HepG2 (cell line): Measurements from ENCODE around the gene DUS2. TPM values are rescaled to one million over a fixed set of nuclear protein-coding genes. Genes with fewer than 3 reads are reported as not detected.
A peak's percentile ranks its signal among the peaks of the same experiment; 100 is the strongest.

ENCODE experiments used
- ATAC-seq: fragments of 200-7000 bp; cut with Tn5 transposase; 3 replicates; pipeline ENCODE4 v1.9.1; 2020; ENCODE audit warnings: mild to moderate bottlenecking, moderate library complexity
- BruUV-seq: library from RNA; stranded (reverse); fragments of 400-500 nt; replicated peaks from 2 replicates; lab custom pipeline; 2021; lab: Mats Ljungman, UMichigan
- CTCF ChIA-PET: fragments of 300-600 bp; formaldehyde crosslinking; extraction: SDS; loops from one replicate; lab custom pipeline; 2021; ENCODE audit warnings: low total read pairs, inconsistent platforms, low intra/inter-chr PET ratio; lab: Yijun Ruan, JAX
- POLR2A ChIA-PET: fragments of 350-600 bp; sonication (Branson Sonifier 250); formaldehyde crosslinking; loops from one replicate; lab custom pipeline; 2020; ENCODE audit warnings: antibody characterized with exemption, inconsistent platforms; lab: Yijun Ruan, JAX
- DNase-seq: peaks from one replicate; pipeline ENCODE4 v3.0.0-alpha.2; 2015; ENCODE audit warnings: low spot score
- FAIRE-seq: peaks from 3 replicates; lab custom pipeline; 2011; peaks lifted over from hg19 to GRCh38; lab: Jason Lieb, UNC
- H2AFZ ChIP-seq: one replicate; pipeline ENCODE4 v1.6.1; 2011; ENCODE audit warnings: low read length, inconsistent platforms
- H3K27ac ChIP-seq: fragments of 300-600 bp; 3 replicates; pipeline ENCODE4 v1.8.0; 2011; ENCODE audit warnings: mixed run types, mild to moderate bottlenecking, mixed read lengths, low read length, inconsistent platforms; ENCODE audit not compliant: insufficient read depth; ENCODE audit errors: extremely low read length
- H3K27me3 ChIP-seq, 2 experiments: fragments of 200-600 bp in 1 of 2; 2 replicates in 1 of 2; 3 replicates in 1 of 2; pipeline versions ENCODE4 v1.6.0 to v1.8.0; 2011; ENCODE audit warnings: low read length in 2 of 2, mild to moderate bottlenecking in 2 of 2, moderate library complexity in 2 of 2, inconsistent platforms in 1 of 2; ENCODE audit not compliant: insufficient read depth in 2 of 2, control insufficient read depth in 1 of 2
- H3K36me3 ChIP-seq, 2 experiments: fragments of 200-600 bp in 1 of 2; replicated peaks in 1 of 2; 2 replicates in 1 of 2; 3 replicates in 1 of 2; pipeline versions ENCODE4 v1.5.1 to v1.8.0; 2011; ENCODE audit warnings: low read length in 2 of 2, inconsistent platforms in 1 of 2; ENCODE audit not compliant: insufficient read depth in 2 of 2, control insufficient read depth in 1 of 2
- H3K4me1 ChIP-seq: 2 replicates; pipeline ENCODE4 v1.5.1; 2012; ENCODE audit warnings: low read length, inconsistent platforms; ENCODE audit not compliant: insufficient read depth
- H3K4me2 ChIP-seq: 2 replicates; pipeline ENCODE4 v1.6.0; 2011; ENCODE audit warnings: low read depth, low read length, inconsistent platforms
- H3K4me3 ChIP-seq, 3 experiments: fragments of 200-600 bp in 1 of 3; sonication (generic), shearing (Covaris generic) in 1 of 3; replicated peaks in 1 of 3; 2 replicates each; pipeline ENCODE4 v1.5.1; 2011 to 2016; ENCODE audit warnings: low read length in 3 of 3, inconsistent platforms in 2 of 3, low read depth in 2 of 3, mild to moderate bottlenecking in 2 of 3, control low read depth in 1 of 3, mixed read lengths in 1 of 3; ENCODE audit not compliant: insufficient read depth in 1 of 3
- H3K79me2 ChIP-seq: one replicate; pipeline ENCODE4 v1.6.1; 2011; ENCODE audit warnings: low read length, inconsistent platforms; ENCODE audit not compliant: insufficient read depth
- H3K9ac ChIP-seq: 2 replicates; pipeline ENCODE4 v1.6.0; 2011; ENCODE audit warnings: mild to moderate bottlenecking, low read depth, low read length, inconsistent platforms; ENCODE audit not compliant: insufficient read depth
- H3K9me3 ChIP-seq: 2 replicates; pipeline ENCODE4 v1.5.1; 2012; ENCODE audit warnings: mild to moderate bottlenecking, low read length
- H4K20me1 ChIP-seq: 2 replicates; pipeline ENCODE4 v1.6.0; 2011; ENCODE audit warnings: inconsistent platforms, mild to moderate bottlenecking, low read length, moderate library complexity; ENCODE audit not compliant: insufficient read depth
- ATAD3A ChIP-seq: sonication (generic); formaldehyde crosslinking; IDR thresholded peaks from 2 replicates; pipeline ENCODE4 v1.4.0; 2020; ENCODE audit warnings: missing genetic modification reagents
- KLF6 ChIP-seq: IDR thresholded peaks from 2 replicates; pipeline ENCODE4 v1.8.0; 2016; ENCODE audit warnings: missing biosample characterization, missing genetic modification reagents
- RARG ChIP-seq: sonication (generic); formaldehyde crosslinking; IDR thresholded peaks from 2 replicates; pipeline ENCODE4 v1.4.0; 2020; ENCODE audit warnings: low read depth, mild to moderate bottlenecking, missing genetic modification reagents
- ZBTB7B ChIP-seq: sonication (generic); formaldehyde crosslinking; IDR thresholded peaks from 2 replicates; pipeline ENCODE4 v1.4.0; 2020; ENCODE audit warnings: missing genetic modification reagents
- ZFY ChIP-seq: sonication (generic); formaldehyde crosslinking; IDR thresholded peaks from 2 replicates; pipeline ENCODE4 v1.4.0; 2020; ENCODE audit warnings: missing genetic modification reagents
- ZNF34 ChIP-seq: sonication (generic); formaldehyde crosslinking; IDR thresholded peaks from 2 replicates; pipeline ENCODE4 v1.4.0; 2020; ENCODE audit warnings: mild to moderate bottlenecking, missing genetic modification reagents, borderline replicate concordance
- ZNF354B ChIP-seq: sonication (generic); formaldehyde crosslinking; IDR thresholded peaks from 2 replicates; pipeline ENCODE4 v1.8.0; 2022; ENCODE audit warnings: mild to moderate bottlenecking, missing genetic modification reagents
- ZNF580 ChIP-seq: IDR thresholded peaks from 2 replicates; pipeline ENCODE4 v1.6.1; 2016; ENCODE audit warnings: low read depth, borderline replicate concordance
- WGBS: methylation state at CpG from one replicate; pipeline ENCODE4 v1.1.6; 2017; ENCODE audit warnings: low lambda C conversion rate; 5-methylcytosine and 5-hydroxymethylcytosine counted together
- in situ Hi-C: cut with HindIII; loops from 2 replicates; pipeline ENCODE4 v1.10.0; 2017; ENCODE audit warnings: low pct_unique_long_range_greater_than_20kb; ENCODE audit not compliant: extremely low pct_ligation_motif_present
- intact Hi-C: fragments of 100-400 bp; cut with micrococcal nuclease; formaldehyde crosslinking; loops from one replicate; pipeline ENCODE4 v1.10.0; 2022; ENCODE audit not compliant: unreplicated experiment
- polyA plus RNA-seq, 8 experiments: library from polyadenylated mRNA; depleted of rRNA in 3 of 8; stranded (reverse) in 7 of 8; unstranded in 1 of 8; fragments of >200 nt; fragmentation: Illumina TruSeq in 4 of 8; extraction: Trizol in 4 of 8; gene quantifications; 2 replicates each; pipeline versions ENCODE4 v1.2.1 to v1.2.3, GENCODE V29; 2011 to 2016; ENCODE audit warnings: low read depth in 4 of 8, missing spikeins in 1 of 8, mixed read lengths in 1 of 8; ENCODE audit not compliant: insufficient read depth in 1 of 8
- total RNA-seq, 5 experiments: library from RNA; depleted of rRNA; stranded (reverse); fragments of >200 nt; fragmentation: Illumina TruSeq; extraction: Trizol; gene quantifications; 2 replicates each; pipeline ENCODE4 v1.2.3, GENCODE V29; 2016; ENCODE audit warnings: low read depth in 1 of 5
- TF ChIP-seq, protein P1 (sequence below): IDR thresholded peaks from 2 replicates; pipeline ENCODE4 v1.6.1; 2018; ENCODE audit warnings: missing genetic modification reagents, mild to moderate bottlenecking, missing compliant biosample characterization
- TF ChIP-seq, protein P2 (sequence below): sonication (generic); formaldehyde crosslinking; IDR thresholded peaks from 2 replicates; pipeline ENCODE4 v1.5.0; 2020; ENCODE audit warnings: missing genetic modification reagents
- TF ChIP-seq, protein P3 (sequence below): sonication (generic); formaldehyde crosslinking; IDR thresholded peaks from 2 replicates; pipeline ENCODE4 v1.4.0; 2020; ENCODE audit warnings: missing genetic modification reagents

The DUS2 gene
- total and polyA plus RNA-seq, 2 of the 13 experiments (the other 11 are each of a cell fraction or from before 2014, with no cell fraction given), result 17.8 to 25.1 TPM

- TF ChIP-seq, protein P1, sequence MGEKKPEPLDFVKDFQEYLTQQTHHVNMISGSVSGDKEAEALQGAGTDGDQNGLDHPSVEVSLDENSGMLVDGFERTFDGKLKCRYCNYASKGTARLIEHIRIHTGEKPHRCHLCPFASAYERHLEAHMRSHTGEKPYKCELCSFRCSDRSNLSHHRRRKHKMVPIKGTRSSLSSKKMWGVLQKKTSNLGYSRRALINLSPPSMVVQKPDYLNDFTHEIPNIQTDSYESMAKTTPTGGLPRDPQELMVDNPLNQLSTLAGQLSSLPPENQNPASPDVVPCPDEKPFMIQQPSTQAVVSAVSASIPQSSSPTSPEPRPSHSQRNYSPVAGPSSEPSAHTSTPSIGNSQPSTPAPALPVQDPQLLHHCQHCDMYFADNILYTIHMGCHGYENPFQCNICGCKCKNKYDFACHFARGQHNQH, result peak; percentile 63; the same call in 1 of the 2 replicates
- TF ChIP-seq ZNF580 (peak; percentile 58; the same call in 1 of the 2 replicates), KLF6 (peak; percentile 74; the same call in 1 of the 2 replicates)
Measured at GRCh38 chr16:67998779-67999688, 24.1 kb upstream of the DUS2 start, which contains the start of gene DPEP2 (continued).

- no peaks in the 10 kb centered on the region for H3K79me2 ChIP-seq
- WGBS, result 75% methylated on average over 2 of the region's 2 CpGs
- H3K4me3 ChIP-seq, result no peak overlapping the region
- BruUV-seq, result no TSS peak
- H3K4me2 ChIP-seq, result peak overlapping the region; percentile 16; the same call in 1 of the 2 replicates
- peak; percentile 12 for ATAC-seq
- H4K20me1 ChIP-seq, result no peaks in the 10 kb centered on the region
- intact Hi-C loops, result no loop called here
- CTCF ChIA-PET, result no interaction called here
- FAIRE-seq, result no peak
- no peaks in the 10 kb centered on the region for H3K9me3 ChIP-seq
- in situ Hi-C loops, result no loop called here
- H2AFZ ChIP-seq, result no peak overlapping the region
- DNase-seq, result no peak
- peaks cover 40% of the 10 kb centered on the region for H3K4me1 ChIP-seq
- no peak overlapping the region for H3K9ac ChIP-seq
- H3K27me3 ChIP-seq, result no peaks in the 10 kb centered on the region
- TF ChIP-seq RARG (no peak), ZFY (0 out of 2 replicates have a peak, but pooled peaks have one; percentile 20), ZNF34 (CRISPR knock-in tag) (no peak), ZNF354B (0 out of 2 replicates have a peak, but pooled peaks have one; percentile 44), ZBTB7B (no peak), ATAD3A (CRISPR knock-in tag) (no peak)
- TF ChIP-seq, protein P2, sequence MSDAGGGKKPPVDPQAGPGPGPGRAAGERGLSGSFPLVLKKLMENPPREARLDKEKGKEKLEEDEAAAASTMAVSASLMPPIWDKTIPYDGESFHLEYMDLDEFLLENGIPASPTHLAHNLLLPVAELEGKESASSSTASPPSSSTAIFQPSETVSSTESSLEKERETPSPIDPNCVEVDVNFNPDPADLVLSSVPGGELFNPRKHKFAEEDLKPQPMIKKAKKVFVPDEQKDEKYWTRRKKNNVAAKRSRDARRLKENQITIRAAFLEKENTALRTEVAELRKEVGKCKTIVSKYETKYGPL (CRISPR knock-in tag), result no peak
- TF ChIP-seq, protein P3, sequence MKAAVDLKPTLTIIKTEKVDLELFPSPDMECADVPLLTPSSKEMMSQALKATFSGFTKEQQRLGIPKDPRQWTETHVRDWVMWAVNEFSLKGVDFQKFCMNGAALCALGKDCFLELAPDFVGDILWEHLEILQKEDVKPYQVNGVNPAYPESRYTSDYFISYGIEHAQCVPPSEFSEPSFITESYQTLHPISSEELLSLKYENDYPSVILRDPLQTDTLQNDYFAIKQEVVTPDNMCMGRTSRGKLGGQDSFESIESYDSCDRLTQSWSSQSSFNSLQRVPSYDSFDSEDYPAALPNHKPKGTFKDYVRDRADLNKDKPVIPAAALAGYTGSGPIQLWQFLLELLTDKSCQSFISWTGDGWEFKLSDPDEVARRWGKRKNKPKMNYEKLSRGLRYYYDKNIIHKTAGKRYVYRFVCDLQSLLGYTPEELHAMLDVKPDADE (CRISPR knock-in tag), result no peak
- POLR2A ChIA-PET, result no interaction called here
- H3K36me3 ChIP-seq, result no peaks in the 10 kb centered on the region
- no peak overlapping the region for H3K27ac ChIP-seq
Measured at GRCh38 chr16:67999985-68000384, 23.1 kb upstream of the DUS2 start.
